MG63 (cell line): ENCODE results near the gene CNNM1. TPM values are rescaled to one million over a fixed set of nuclear protein-coding genes. Genes with fewer than 3 reads are reported as not detected.

Source experiments
- DNase-seq: peaks from one replicate; pipeline ENCODE4 v3.0.0-alpha.2; 2020
- H3K27me3 ChIP-seq: fragments of 250-450 bp; sonication (Bioruptor Pico); 2 replicates; pipeline ENCODE4 v1.5.1; 2020; ENCODE audit warnings: mild to moderate bottlenecking, moderate library complexity
- H3K36me3 ChIP-seq: fragments of 250-450 bp; sonication (Bioruptor Pico); 2 replicates; pipeline ENCODE4 v1.5.1; 2020; ENCODE audit warnings: mild to moderate bottlenecking, moderate library complexity
- H3K4me3 ChIP-seq: fragments of 250-450 bp; sonication (Bioruptor Pico); 2 replicates; pipeline ENCODE4 v1.5.1; 2020; ENCODE audit warnings: mild to moderate bottlenecking, moderate library complexity
- H3K9me3 ChIP-seq: fragments of 250-450 bp; sonication (Bioruptor Pico); 2 replicates; pipeline ENCODE4 v1.5.1; 2020; ENCODE audit warnings: mild to moderate bottlenecking, moderate library complexity
- total RNA-seq: library from RNA; depleted of rRNA; stranded (reverse); fragments of >200 nt; shearing (Covaris generic); gene quantifications from 2 replicates; pipeline ENCODE4 v1.2.3, GENCODE V29; 2014; ENCODE audit warnings: low replicate concordance

CNNM1 gene
- total RNA-seq, 1 experiment from 2014 or later, result 0.13 TPM

DNA sequence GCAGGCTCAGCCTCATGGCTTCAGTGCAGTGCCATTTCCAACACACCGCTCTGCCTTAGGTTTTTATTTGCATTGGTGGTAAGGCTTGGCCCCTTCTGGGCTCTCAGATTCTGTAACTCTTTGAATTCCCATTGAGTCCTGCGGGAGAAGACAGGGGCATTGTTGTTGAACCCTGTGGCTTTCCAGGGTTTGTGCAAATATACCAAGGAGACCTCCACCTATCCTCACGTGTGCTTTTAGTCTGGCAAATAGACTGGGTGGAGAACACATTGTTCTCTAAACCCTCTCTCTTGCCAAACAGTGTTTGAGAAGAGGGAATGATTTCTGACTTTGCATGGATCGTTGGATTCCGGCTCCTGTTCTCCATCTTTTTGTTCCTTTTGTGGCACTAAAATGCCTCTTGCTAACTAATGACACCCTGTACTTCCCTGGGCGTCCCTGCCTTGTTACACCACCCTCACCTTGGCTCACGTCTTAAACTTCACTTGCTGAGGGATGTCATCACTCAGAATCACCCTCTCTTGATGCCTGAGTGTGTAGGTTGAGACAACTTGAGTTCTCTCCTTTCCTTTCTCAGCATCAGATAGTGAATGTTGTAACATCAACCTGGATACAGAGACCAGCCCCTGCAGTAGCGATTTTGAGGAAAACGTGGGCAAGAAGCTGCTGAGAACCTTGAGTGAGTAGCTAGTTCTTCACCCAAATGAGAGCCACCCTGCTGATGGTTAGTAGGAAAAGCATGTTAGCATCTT lies 60.7 kb downstream of the CNNM1 start:
- no peaks in the 10 kb centered on the region for H3K9me3 ChIP-seq
- H3K36me3 ChIP-seq, result no peaks in the 10 kb centered on the region
- H3K27me3 ChIP-seq, result no peaks in the 10 kb centered on the region
- no peak overlapping the region for H3K4me3 ChIP-seq
- DNase-seq, result no peak

DNA sequence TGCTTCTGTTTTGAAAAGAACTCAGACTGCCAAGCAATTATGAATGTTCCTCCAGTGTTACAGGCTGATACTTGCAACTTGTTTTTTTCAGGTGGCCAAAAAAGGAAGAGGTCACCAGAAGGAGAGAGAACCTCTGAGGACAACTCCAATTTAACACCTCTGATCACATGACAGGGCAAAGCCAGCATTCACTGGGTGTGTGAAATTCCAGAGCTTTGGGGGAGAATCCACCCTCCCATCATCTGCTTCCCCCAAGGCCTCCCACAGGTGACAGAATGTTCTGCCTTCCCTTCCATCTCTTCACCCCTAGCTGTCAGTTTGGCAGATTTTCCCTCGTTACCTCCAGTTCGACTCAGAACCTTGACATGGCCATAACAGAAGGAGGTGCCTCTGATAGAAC lies 62.2 kb downstream of the CNNM1 start:
- peaks cover under 1% of the 10 kb centered on the region; the same call in 1 of the 2 replicates for H3K36me3 ChIP-seq
- no peak overlapping the region for H3K4me3 ChIP-seq
- DNase-seq, result no peak
- no peaks in the 10 kb centered on the region for H3K27me3 ChIP-seq
- H3K9me3 ChIP-seq, result no peaks in the 10 kb centered on the region

DNA sequence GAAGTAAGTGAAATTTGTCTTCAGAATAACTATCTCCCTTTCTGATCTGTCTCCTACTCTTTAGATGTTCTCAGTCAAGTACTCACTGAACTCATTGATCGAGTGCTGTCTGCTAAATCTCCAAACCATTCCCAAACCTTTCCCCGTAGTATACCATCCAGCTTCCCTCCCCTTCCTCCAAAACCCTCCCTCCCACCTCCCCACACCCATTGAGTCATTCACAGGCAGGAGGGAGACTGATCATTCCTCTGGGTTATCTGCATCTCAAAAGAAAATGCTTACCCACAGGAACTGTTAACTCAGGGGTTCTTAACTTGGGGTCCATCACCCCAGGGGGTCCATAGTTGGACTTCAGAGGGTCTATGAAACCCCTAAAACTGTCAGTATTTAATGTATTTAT lies 63.9 kb downstream of the CNNM1 start:
- Histone ChIP-seq H3K36me3 (peaks cover 14% of the 10 kb centered on the region), H3K9me3 (no peaks in the 10 kb centered on the region), H3K4me3 (no peak overlapping the region), H3K27me3 (no peaks in the 10 kb centered on the region)
- no peak for DNase-seq

DNA sequence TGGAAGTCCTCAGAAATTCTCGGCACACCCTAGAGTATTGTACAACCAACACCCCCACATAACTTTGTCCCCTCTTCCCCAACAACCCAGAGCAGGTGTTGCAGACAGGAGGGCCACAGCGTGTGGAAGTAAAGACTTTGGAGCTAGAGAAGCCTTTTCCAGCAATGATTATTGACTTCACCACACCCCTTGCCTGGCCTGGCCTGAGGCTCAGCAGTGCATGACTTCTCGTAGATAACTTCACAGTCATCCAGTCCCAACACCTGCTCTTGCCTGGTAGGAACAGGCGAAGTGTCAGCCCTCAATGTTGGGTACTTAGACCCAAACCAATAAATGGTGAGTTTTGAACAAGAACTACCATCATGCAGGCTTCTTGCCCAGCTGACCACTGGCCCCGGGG lies 64.5 kb downstream of the CNNM1 start:
- no peak for DNase-seq
- Histone ChIP-seq H3K36me3 (peaks cover 14% of the 10 kb centered on the region), H3K9me3 (no peaks in the 10 kb centered on the region), H3K27me3 (no peaks in the 10 kb centered on the region), H3K4me3 (no peak overlapping the region)

DNA sequence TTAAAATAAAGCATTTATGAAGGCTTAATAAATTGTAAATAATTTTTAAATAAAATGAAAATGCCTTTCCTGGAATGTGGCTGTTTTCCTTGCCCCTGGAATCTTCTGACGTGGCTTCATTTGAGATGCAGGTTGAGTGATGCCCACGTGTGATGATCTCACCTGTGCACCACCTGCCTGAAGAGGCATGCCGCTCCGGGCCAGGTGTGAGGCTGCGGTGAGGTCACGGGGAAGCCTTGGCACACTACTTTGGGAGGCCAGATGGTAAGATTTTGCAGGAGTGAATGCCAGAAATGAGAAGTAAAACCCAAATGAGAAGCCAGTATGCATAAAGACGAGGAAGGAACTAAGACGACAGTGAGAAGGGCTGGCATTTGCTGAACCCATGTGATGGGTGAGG lies 65.1 kb downstream of the CNNM1 start:
- no peaks in the 10 kb centered on the region for H3K27me3 ChIP-seq
- no peaks in the 10 kb centered on the region for H3K9me3 ChIP-seq
- peaks cover 14% of the 10 kb centered on the region for H3K36me3 ChIP-seq
- no peak overlapping the region for H3K4me3 ChIP-seq
- no peak for DNase-seq

DNA sequence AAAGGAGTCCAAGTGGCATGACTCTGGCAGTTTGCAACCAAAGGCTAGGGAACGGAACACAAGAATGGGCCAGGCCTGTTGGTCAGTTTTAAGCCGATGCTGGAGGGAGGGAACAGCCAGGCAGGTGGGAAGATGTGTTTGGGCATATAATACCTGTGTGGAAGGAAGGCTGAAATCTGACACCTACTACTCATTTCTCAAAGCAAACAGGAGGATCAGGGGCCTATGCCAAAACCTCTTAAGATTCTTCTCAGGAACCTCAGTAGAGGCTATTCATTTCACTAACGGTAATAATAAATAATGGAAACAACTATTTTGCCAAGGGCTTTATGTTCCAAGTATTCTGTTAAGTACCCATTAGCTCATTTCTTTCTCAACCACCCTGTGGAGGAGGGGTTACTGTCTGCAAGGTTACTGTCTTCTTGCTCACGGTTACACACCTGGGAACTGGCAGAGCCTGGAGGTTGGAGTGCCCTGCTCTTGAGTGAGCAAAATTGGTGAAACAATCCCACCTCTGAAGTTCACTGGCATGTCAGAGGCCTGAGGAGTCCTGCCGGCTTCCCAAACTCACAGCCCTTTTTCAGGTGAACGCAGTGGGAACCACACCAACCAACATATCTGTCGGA lies 65.7 kb downstream of the CNNM1 start:
- H3K27me3 ChIP-seq, result no peaks in the 10 kb centered on the region
- H3K4me3 ChIP-seq, result no peak overlapping the region
- no peak for DNase-seq
- no peaks in the 10 kb centered on the region for H3K9me3 ChIP-seq
- H3K36me3 ChIP-seq, result peaks cover 14% of the 10 kb centered on the region

DNA sequence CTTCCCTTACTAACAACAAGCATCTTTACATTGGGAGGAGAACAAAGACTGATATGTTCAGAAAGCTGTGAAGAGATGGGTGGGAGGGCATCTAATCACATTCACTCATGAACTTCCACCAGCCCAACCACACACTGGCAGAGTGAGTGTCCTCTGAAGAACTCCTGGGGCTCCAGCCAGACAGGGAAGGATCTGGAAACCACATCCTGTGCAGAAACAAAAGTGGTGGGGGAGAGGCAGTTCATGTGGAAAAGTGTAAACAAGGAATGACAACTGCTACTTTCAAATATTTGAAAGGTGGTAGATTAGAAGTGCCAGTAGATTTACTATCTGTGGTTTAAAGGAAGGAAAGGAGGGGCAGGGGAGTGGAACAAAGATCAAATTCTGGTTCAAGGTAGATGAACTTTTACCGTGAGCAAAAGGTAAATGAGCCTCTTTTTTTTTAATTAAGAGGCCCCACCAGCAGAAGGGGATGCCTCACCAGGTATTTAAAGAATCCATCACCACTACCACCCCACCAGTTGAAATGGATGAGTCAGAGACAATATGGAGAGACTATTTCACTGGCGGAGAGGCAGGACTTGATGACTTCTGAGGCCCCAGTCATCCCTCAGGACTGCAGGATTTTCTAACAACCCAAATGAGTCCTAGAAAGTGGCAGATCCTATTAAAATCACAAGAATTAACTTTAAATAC lies 66.7 kb downstream of the CNNM1 start:
- Histone ChIP-seq H3K36me3 (peaks cover 19% of the 10 kb centered on the region), H3K4me3 (no peak overlapping the region)
- DNase-seq, result peak; percentile 65

DNA sequence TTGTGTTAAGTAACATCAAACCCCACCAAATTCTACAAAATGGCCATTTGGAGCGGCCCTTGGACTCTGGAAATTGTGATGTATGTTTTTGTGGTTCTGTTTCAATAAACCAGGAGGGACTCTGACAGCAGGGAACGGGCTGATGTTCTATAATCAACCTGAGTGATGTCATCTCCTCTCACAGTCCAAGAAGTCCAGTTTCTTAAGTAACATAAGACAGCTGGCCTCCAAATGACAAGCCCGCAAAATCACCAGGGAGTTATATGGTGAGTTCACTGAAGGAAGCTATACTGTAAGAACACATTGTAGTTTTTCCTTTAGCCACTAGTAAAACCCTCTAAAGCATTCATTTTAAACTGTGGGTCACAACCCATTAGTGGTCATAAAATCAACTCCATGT lies 67.3 kb downstream of the CNNM1 start:
- Histone ChIP-seq H3K36me3 (peaks cover 19% of the 10 kb centered on the region), H3K4me3 (no peak overlapping the region), H3K27me3 (no peaks in the 10 kb centered on the region), H3K9me3 (no peaks in the 10 kb centered on the region)
- no peak for DNase-seq

More for the DNA sequence above, 66.7 kb downstream of the CNNM1 start:
- H3K27me3 ChIP-seq, result no peaks in the 10 kb centered on the region
- H3K9me3 ChIP-seq, result no peaks in the 10 kb centered on the region

DNA sequence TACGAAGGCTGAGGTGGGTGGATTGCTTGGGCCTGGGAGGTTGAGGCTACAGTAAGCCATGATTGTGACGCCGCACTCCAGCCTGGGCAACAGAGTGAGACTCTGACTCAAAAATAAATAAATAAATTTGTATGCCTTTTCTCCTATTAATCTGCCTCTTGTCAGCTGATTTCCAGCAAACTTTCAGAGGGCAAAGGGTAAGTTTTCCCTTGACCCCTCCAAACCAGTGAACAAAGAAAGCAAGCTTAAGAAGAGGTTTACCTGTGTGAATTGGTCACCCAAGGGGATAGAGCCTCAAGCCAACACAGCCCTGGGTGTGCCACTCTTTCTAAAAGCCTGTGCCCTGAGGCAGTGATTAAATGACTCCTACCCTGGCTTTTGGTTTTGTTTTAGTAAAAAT lies 70.5 kb downstream of the CNNM1 start:
- Histone ChIP-seq H3K27me3 (no peaks in the 10 kb centered on the region), H3K36me3 (peaks cover 21% of the 10 kb centered on the region), H3K9me3 (no peaks in the 10 kb centered on the region), H3K4me3 (no peak overlapping the region)
- DNase-seq, result no peak

DNA sequence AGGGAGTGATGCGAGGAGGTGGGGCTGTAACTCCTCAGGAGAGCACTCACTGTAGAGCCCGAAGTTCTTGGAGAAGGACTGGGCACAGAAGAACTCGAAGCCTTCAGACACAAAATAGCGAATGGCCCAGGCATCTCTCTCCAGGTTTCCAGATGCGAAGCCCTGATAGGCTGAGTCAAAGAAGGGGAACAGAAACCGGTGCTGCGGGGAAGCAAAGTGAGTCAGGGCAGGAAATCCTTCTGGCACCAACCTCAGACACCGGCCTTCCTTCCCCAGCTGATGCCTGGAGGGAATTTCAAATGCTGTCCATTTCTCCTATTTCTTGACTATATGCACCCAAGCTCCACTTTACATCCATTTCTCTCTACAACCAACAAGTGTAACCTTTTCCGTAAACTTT lies 74.5 kb downstream of the CNNM1 start:
- DNase-seq, result no peak

DNA sequence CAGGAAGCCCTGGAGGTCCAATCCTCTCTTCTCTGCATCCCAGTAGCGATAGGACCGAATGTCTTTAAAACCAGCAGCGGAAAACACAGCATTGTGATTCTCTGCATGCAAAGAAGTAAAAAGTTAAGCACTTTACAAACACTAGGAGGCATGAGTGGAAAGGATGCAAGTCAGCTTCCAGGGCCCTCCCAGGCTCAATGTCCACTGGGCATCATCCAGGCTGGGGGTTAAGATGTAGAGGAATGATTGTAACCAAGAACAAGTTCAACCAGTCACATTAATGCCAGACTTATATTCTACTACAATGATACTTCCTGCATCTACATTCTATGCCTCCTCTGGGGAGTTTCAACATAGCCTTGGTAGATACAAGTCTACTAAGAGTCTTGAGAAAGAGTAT lies 77.0 kb downstream of the CNNM1 start:
- peaks cover 25% of the 10 kb centered on the region for H3K36me3 ChIP-seq
- DNase-seq, result no peak
- H3K4me3 ChIP-seq, result no peak overlapping the region
- no peaks in the 10 kb centered on the region for H3K27me3 ChIP-seq
- no peaks in the 10 kb centered on the region for H3K9me3 ChIP-seq

More for the DNA sequence above, 74.5 kb downstream of the CNNM1 start:
- H3K4me3 ChIP-seq, result no peak overlapping the region
- H3K27me3 ChIP-seq, result no peaks in the 10 kb centered on the region
- no peaks in the 10 kb centered on the region for H3K9me3 ChIP-seq
- peaks cover 25% of the 10 kb centered on the region for H3K36me3 ChIP-seq

DNA sequence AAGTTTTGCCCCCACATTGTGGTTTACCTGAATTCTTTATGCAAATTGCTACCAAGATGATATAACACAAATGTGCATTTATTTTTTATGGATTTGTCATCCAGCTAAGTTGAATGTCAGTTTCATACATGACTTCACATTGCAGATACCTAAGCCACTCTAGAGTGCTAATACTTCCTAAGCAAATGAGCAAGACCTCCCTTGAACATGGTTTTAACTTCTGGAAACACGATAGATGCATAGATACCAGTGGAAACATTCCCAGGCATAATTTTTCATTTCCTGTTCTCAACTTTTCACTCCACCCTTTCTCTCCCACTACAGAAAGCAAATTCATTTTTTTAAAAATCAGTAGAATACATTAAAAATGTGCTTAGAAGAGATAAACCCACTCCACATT lies 81.0 kb downstream of the CNNM1 start:
- H3K9me3 ChIP-seq, result no peaks in the 10 kb centered on the region
- H3K27me3 ChIP-seq, result no peaks in the 10 kb centered on the region
- DNase-seq, result no peak
- H3K4me3 ChIP-seq, result no peak overlapping the region
- H3K36me3 ChIP-seq, result peaks cover 23% of the 10 kb centered on the region

DNA sequence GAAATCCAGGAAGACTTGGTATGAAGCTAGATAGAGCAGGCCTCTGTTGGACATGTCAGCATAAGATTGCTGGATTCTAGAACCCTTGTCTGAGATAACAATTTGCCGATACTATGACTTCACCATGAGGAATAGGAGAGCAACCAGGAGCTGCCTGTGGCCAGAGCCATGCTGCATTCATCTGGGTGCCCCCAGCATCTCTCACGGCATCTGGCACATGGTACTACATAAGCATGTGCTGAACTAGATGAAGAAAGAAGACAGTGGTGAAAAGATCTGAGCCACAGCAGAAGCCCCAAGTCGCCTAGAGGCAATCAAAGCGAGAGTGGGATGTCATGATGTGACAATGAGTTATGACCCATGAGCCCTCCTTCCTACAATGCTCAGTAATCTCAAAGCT lies 81.7 kb downstream of the CNNM1 start:
- DNase-seq, result no peak
- Histone ChIP-seq H3K4me3 (no peak overlapping the region), H3K9me3 (no peaks in the 10 kb centered on the region), H3K27me3 (no peaks in the 10 kb centered on the region), H3K36me3 (peaks cover 16% of the 10 kb centered on the region)

DNA sequence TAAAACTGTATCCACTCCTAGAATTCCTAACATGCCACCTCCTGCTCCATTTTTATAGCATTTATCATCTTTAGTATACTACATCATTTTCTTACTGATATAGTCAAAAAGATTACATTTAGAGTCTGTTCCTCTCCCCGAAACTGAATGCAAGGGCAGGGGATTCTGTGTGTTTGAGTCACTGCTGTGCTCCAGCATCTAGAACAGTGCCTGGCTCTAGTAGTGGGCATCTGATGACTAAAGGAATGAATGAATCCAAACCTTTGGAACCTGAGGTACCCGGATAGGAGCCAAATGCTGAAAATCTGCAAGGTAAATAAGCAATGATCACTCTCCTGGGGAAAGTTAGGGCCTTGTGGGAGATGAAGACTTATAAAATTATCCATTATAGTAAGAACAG lies 82.4 kb downstream of the CNNM1 start:
- no peak for DNase-seq
- Histone ChIP-seq H3K9me3 (no peaks in the 10 kb centered on the region), H3K36me3 (peaks cover 14% of the 10 kb centered on the region), H3K4me3 (no peak overlapping the region), H3K27me3 (no peaks in the 10 kb centered on the region)

DNA sequence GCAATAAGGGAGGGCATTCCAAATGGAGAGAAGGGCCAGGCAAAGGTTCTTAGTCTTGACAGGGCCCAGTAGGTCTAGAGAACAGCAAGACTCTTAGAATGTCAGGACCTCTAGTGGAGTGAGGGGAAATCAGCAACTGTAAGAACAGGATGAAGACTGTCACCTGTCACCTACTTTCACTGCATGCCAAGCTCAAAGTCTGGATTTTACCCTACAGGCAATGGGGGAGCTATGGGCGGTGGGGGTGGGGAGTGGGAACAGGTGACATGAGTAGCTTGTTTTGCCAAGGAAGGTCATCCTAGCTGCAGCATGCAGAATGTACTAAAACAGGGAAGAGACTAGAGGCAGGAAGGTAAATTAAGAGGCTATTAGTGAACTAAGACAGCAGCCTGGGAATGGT lies 82.9 kb downstream of the CNNM1 start:
- Histone ChIP-seq H3K4me3 (no peak overlapping the region), H3K9me3 (no peaks in the 10 kb centered on the region), H3K27me3 (no peaks in the 10 kb centered on the region), H3K36me3 (peaks cover 13% of the 10 kb centered on the region)
- no peak for DNase-seq

DNA sequence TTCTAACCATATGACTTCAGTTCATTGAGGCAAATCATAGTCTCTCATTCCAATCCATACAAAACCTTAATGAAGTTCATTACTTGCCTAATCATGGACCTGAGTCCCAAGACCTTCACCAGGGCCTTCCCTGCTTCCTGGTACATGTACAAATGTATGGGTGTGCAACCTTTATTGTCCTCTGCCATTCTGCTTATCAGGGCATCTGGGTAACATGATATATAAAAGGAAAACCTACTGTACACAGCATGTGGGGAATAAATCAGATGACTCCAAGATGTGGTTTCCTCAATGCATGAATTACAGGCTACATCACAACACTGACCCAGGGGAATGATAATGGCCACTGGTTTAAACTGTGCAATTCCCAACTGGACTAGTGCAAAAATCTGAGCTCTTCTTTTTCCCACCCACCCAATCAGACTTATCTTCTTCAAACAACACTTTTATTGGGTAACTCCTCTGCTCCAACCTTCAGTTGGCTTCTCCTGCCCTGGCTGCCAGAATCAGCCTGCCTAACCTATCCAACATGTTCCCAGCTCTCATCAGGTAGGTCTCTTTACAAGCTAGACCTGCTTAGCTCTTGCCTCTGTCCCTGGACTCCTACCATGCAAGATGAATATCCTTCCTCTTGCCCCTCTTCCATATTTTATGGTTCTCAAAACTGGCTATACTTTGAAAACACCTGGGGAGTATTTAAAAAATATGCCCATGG lies 89.9 kb downstream of the CNNM1 start:
- no peaks in the 10 kb centered on the region for H3K9me3 ChIP-seq
- DNase-seq, result no peak
- peaks cover 18% of the 10 kb centered on the region for H3K36me3 ChIP-seq
- H3K4me3 ChIP-seq, result no peak overlapping the region
- no peaks in the 10 kb centered on the region for H3K27me3 ChIP-seq

DNA sequence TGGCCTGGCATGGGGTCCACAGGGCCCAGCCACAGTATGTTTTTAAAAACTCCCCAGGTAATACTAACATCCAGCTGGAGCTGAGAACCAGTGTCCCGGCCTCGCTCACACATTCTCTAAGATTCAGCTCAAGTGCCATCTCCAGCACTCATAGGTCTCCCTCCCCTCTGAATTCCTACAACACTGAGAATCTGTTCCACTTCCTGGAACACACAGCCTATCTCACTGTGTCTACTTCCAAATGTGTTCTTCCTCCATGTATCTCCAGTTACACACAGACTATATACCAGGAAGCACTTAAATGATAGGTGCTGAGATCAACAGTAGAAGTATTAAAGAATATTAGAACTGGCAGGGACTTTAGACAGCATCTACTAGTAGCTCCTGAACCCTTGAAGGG lies 90.5 kb downstream of the CNNM1 start:
- no peak for DNase-seq

More for the DNA sequence above, 90.5 kb downstream of the CNNM1 start:
- no peaks in the 10 kb centered on the region for H3K27me3 ChIP-seq
- no peak overlapping the region for H3K4me3 ChIP-seq
- H3K36me3 ChIP-seq, result peaks cover 21% of the 10 kb centered on the region
- no peaks in the 10 kb centered on the region for H3K9me3 ChIP-seq
